Neutrophil (primary cell): ENCODE results near the gene MIR17HG.
"Not testable (repeated sequence)": the region's sequence is repeated elsewhere in the genome, so short reads cannot be mapped to it uniquely, and the experiment has no call there.

Source experiments
- H3K27ac ChIP-seq: fragments of 200-600 bp; sonication (generic); 2 replicates; pipeline ENCODE4 v1.5.1; 2016; ENCODE audit warnings: mild to moderate bottlenecking, moderate library complexity
- H3K27me3 ChIP-seq: fragments of 200-600 bp; sonication (generic); 2 replicates; pipeline ENCODE4 v1.6.0; 2016; ENCODE audit warnings: mild to moderate bottlenecking
- H3K36me3 ChIP-seq: fragments of 200-600 bp; sonication (generic); 2 replicates; pipeline ENCODE4 v1.5.1; 2017
- H3K4me1 ChIP-seq, 2 experiments: fragments of 200-600 bp in 1 of 2; sonication (generic) in 1 of 2; 1 replicate in 1 of 2; 2 replicates in 1 of 2; pipeline versions ENCODE4 v1.5.1 to v1.6.1; 2013 to 2016; ENCODE audit warnings: low read depth in 1 of 2, low read length in 1 of 2, mild to moderate bottlenecking in 1 of 2, moderate library complexity in 1 of 2; ENCODE audit not compliant: control insufficient read depth in 1 of 2, insufficient read depth in 1 of 2
- H3K4me3 ChIP-seq, 2 experiments: fragments of 200-600 bp in 1 of 2; sonication (generic) in 1 of 2; 1 replicate in 1 of 2; 2 replicates in 1 of 2; pipeline ENCODE4 v1.5.1; 2013 to 2016; ENCODE audit warnings: low read depth in 1 of 2, low read length in 1 of 2, mild to moderate bottlenecking in 1 of 2, moderate library complexity in 1 of 2
- H3K9me3 ChIP-seq: fragments of 200-600 bp; sonication (generic); 2 replicates; pipeline ENCODE4 v1.5.1; 2016
- TF ChIP-seq, protein P1 (sequence below): fragments of 200-600 bp; sonication (generic); IDR thresholded peaks from 2 replicates; pipeline ENCODE4 v1.5.1; 2016; ENCODE audit warnings: antibody characterized with exemption

Gene MIR17HG

GRCh38 chr13:91351980-91352379 is 4.5 kb downstream of the MIR17HG start:
- no peaks in the 10 kb centered on the region for H3K36me3 ChIP-seq

GRCh38 chr13:91352891-91353290 is 5.4 kb downstream of the MIR17HG start:
- not testable (repeated sequence) for H3K27me3 ChIP-seq, H3K27ac ChIP-seq, H3K4me1 ChIP-seq, H3K4me3 ChIP-seq, H3K36me3 ChIP-seq, H3K9me3 ChIP-seq

More at GRCh38 chr13:91351980-91352379, 4.5 kb downstream of the MIR17HG start:
- TF ChIP-seq, protein P1, sequence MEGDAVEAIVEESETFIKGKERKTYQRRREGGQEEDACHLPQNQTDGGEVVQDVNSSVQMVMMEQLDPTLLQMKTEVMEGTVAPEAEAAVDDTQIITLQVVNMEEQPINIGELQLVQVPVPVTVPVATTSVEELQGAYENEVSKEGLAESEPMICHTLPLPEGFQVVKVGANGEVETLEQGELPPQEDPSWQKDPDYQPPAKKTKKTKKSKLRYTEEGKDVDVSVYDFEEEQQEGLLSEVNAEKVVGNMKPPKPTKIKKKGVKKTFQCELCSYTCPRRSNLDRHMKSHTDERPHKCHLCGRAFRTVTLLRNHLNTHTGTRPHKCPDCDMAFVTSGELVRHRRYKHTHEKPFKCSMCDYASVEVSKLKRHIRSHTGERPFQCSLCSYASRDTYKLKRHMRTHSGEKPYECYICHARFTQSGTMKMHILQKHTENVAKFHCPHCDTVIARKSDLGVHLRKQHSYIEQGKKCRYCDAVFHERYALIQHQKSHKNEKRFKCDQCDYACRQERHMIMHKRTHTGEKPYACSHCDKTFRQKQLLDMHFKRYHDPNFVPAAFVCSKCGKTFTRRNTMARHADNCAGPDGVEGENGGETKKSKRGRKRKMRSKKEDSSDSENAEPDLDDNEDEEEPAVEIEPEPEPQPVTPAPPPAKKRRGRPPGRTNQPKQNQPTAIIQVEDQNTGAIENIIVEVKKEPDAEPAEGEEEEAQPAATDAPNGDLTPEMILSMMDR = no peak
- H3K27me3 ChIP-seq = peaks cover 3% of the 10 kb centered on the region
- peaks cover 9% of the 10 kb centered on the region in 2 experiments for H3K4me1 ChIP-seq
- H3K27ac ChIP-seq = no peak overlapping the region
- H3K9me3 ChIP-seq = no peaks in the 10 kb centered on the region
- no peak overlapping the region for H3K4me3 ChIP-seq

GRCh38 chr13:91353494-91353893 is 6.0 kb downstream of the MIR17HG start:
- no peaks in the 10 kb centered on the region for H3K9me3 ChIP-seq
- H3K27ac ChIP-seq = no peak overlapping the region
- no peaks in the 10 kb centered on the region for H3K36me3 ChIP-seq
- H3K4me3 ChIP-seq = no peak overlapping the region
- TF ChIP-seq, protein P1 = no peak
- H3K27me3 ChIP-seq = no peaks in the 10 kb centered on the region
- peaks cover 6 to 7% of the 10 kb centered on the region in 2 experiments for H3K4me1 ChIP-seq

DNA sequence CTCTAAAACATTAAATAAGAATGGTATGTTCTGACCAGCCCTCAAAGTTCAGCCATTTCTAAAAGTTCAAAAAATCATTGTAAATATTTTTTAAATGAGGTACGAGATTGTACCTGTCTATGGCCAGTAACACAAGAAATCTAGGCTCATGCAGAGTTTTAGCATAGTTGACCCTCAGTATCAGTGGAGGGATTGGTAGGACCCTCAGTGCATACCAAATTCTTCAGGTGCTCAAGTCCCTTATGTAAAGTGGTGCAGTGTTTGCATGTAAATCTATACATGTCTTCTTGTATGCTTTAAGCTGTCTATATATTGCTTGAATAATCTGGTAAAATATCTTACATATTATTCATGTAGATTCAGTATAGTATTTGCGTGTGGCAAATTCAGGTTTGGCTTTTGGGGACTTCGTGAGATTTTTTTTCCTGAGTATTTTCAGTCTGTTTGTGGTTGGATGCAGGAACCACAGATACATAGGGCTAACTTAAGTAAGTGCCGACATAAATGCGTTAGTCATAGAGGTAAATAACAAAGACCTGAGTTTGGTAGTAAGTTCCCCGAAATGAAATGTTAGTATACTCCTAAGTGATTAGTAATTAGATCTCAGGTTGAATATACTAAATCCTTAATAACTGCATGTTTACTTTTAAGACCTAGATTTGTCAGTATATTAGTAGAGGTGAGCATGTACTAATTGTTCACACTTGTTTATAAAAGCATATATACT is 7.8 kb downstream of the MIR17HG start:
- TF ChIP-seq, protein P1 = no peak
- Histone ChIP-seq H3K27ac (no peak overlapping the region), H3K4me3 (no peak overlapping the region), H3K27me3 (no peaks in the 10 kb centered on the region), H3K4me1 (no peaks in the 10 kb centered on the region), H3K9me3 (no peaks in the 10 kb centered on the region), H3K36me3 (no peaks in the 10 kb centered on the region)

- Histone ChIP-seq H3K4me3 (no peak overlapping the region), H3K36me3 (no peaks in the 10 kb centered on the region), H3K9me3 (no peaks in the 10 kb centered on the region), H3K4me1 (no peaks in the 10 kb centered on the region), H3K27ac (no peak overlapping the region), H3K27me3 (no peaks in the 10 kb centered on the region)
- TF ChIP-seq, protein P1 = no peak
Observed at GRCh38 chr13:91355826-91356710, 8.6 kb downstream of the MIR17HG start.
